ENCODE measurements around the gene TWF2.

DNA sequence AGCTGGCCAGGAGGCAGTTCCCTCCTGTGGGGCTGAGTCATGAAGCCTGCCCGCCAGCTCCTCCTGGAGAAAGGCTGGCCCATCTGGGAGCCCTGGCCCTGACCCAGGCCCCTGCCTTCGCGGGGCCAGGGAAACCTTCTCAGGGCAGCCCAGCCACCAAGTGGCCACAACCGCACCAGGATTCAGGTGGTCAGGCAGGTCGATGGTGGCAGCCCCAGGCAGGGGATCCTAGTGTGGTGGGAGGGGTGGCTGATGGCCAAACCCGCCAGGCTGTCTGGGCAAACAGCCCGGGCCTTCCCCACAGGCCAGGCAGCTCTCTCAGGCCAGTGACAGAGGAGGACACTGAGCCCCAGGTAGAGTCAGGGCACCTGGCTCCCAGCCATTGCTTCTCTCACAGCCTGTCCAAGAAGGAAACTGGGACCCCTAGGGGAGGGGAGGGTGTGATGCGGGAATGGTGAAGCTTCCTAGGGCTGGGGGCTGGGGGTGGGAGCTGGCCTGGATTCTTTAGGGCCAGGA lies 1.2 kb downstream of the TWF2 start:
- TF ChIP-seq, protein P1, sequence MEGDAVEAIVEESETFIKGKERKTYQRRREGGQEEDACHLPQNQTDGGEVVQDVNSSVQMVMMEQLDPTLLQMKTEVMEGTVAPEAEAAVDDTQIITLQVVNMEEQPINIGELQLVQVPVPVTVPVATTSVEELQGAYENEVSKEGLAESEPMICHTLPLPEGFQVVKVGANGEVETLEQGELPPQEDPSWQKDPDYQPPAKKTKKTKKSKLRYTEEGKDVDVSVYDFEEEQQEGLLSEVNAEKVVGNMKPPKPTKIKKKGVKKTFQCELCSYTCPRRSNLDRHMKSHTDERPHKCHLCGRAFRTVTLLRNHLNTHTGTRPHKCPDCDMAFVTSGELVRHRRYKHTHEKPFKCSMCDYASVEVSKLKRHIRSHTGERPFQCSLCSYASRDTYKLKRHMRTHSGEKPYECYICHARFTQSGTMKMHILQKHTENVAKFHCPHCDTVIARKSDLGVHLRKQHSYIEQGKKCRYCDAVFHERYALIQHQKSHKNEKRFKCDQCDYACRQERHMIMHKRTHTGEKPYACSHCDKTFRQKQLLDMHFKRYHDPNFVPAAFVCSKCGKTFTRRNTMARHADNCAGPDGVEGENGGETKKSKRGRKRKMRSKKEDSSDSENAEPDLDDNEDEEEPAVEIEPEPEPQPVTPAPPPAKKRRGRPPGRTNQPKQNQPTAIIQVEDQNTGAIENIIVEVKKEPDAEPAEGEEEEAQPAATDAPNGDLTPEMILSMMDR (IDR thresholded peaks at IDR 0.05): no peak
- TF ChIP-seq POLR2A (IDR thresholded peaks at IDR 0.05): no peak
- no peak for TF ChIP-seq EP300 (IDR thresholded peaks at IDR 0.05)
